HAP-1 (cell line): ENCODE data around the gene PCSK6.
A peak's percentile ranks its signal among the peaks of the same experiment; 100 is the strongest.
"Not testable (repeated sequence)": the region's sequence is repeated elsewhere in the genome, so short reads cannot be mapped to it uniquely, and the experiment has no call there.

Source experiments
- DNase-seq, 2 experiments: peaks; one replicate each; pipeline ENCODE4 v3.0.0-alpha.2; 2016 to 2020; ENCODE audit warnings: low spot score in 2 of 2
- H3K27me3 ChIP-seq: fragments of 250-450 bp; sonication (Bioruptor Pico); 2 replicates; pipeline ENCODE4 v1.5.1; 2020; ENCODE audit warnings: low read depth, mild to moderate bottlenecking, moderate library complexity
- H3K36me3 ChIP-seq: fragments of 250-450 bp; sonication (Bioruptor Pico); replicated peaks from 2 replicates; pipeline ENCODE4 v1.5.1; 2020; ENCODE audit warnings: mild to moderate bottlenecking
- H3K4me1 ChIP-seq: fragments of 250-450 bp; sonication (Bioruptor Pico); 2 replicates; pipeline ENCODE4 v1.5.1; 2020; ENCODE audit warnings: mild to moderate bottlenecking
- H3K4me3 ChIP-seq: fragments of 250-450 bp; sonication (Bioruptor Pico); 2 replicates; pipeline ENCODE4 v1.5.1; 2020; ENCODE audit warnings: mild to moderate bottlenecking, moderate library complexity
- H3K9me3 ChIP-seq: fragments of 250-450 bp; sonication (Bioruptor Pico); 2 replicates; pipeline ENCODE4 v1.5.1; 2020; ENCODE audit warnings: mild to moderate bottlenecking, moderate library complexity
- in situ Hi-C: fragments of 300-500 bp; cut with MboI; formaldehyde crosslinking; loops from 3 replicates; pipeline ENCODE4 v1.14.3; 2020; ENCODE audit warnings: low sequenced_read_pairs, inconsistent platforms, mixed read lengths

The PCSK6 gene

DNA sequence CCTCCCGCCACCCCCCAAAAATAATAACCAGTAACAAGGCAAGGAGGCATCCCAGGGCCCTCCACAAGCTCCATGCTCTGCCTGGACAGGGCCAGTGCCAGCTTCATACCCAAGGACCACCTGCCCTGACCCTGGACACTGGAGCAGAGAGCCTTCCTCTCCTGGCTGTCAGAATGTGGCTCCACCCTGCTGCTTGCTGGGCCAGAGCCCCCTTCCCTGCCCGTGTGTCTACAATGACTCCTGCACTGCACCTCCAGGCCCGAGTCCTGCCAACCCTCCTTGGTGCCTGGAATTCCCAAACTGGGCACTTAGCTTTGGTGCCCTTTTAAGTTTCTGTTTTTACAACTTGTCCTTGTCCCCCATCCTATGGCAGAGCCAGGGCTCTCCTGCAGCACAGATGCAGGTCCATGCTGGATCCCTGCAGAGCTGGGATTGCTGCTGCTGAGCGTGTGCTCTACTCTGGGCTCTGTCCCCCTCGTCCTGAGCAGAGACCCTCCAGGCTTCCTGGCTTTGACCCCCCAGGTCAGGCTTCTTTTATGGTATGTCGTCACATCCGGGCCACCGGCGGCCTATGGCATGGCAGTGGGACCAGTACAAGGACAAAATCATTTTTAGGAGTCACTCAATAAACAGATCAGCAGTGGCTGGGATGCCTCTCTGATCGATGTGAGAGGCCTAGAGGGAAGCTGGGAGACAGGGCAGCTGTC is 183.0 kb downstream of the PCSK6 start:
- no peak overlapping the region for H3K4me3 ChIP-seq
- no peaks in the 10 kb centered on the region for H3K4me1 ChIP-seq
- no peaks in the 10 kb centered on the region for H3K36me3 ChIP-seq
- in situ Hi-C loops: no loop called here
- no peaks in the 10 kb centered on the region for H3K27me3 ChIP-seq
- DNase-seq: no peak
- no peaks in the 10 kb centered on the region for H3K9me3 ChIP-seq

- DNase-seq: no peak
- Histone ChIP-seq H3K4me3 (no peak overlapping the region), H3K36me3 (no peaks in the 10 kb centered on the region), H3K9me3 (no peaks in the 10 kb centered on the region), H3K27me3 (no peaks in the 10 kb centered on the region), H3K4me1 (no peaks in the 10 kb centered on the region)
- in situ Hi-C loops: no loop called here
Observed at GRCh38 chr15:101305820-101306255, 183.7 kb downstream of the PCSK6 start.

DNA sequence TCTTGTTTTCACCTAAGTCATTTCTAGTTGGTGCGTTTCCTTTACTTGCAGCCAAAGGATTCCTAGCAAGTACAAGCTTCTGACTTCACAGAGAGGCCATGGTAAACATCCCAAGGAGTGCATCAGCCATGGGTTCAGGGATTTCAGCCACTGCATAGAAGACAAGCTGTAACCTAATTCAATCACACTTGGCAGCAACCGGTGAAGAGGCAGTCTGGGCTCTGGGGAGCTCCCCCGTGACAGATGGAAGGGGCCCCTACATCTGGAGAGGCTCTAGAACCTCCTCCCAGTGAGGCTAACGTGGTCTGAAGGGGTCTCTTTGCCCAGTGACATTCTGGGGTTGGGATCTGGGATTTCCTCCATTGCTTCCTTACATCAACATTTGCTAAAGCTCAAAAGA is 186.1 kb downstream of the PCSK6 start:
- no peak overlapping the region for H3K4me3 ChIP-seq
- no peaks in the 10 kb centered on the region for H3K27me3 ChIP-seq
- no peaks in the 10 kb centered on the region for H3K9me3 ChIP-seq
- no peak for DNase-seq
- no peaks in the 10 kb centered on the region for H3K36me3 ChIP-seq
- H3K4me1 ChIP-seq: no peaks in the 10 kb centered on the region
- in situ Hi-C loops: no loop called here

GRCh38 chr15:101296418-101297405 is 192.8 kb downstream of the PCSK6 start:
- no peaks in the 10 kb centered on the region for H3K27me3 ChIP-seq
- DNase-seq: no peak

GRCh38 chr15:101295607-101296161 is 193.8 kb downstream of the PCSK6 start:
- in situ Hi-C loops: loop anchor here (5.0 kb wide), 1 partner anchor 347 kb away; no protein-coding TSS in a partner anchor
- Histone ChIP-seq H3K4me3 (peak overlapping the region; percentile 76), H3K27me3 (no peaks in the 10 kb centered on the region), H3K9me3 (no peaks in the 10 kb centered on the region), H3K4me1 (peaks cover 17% of the 10 kb centered on the region), H3K36me3 (peaks cover 17% of the 10 kb centered on the region)
- DNase-seq: no peak

More at GRCh38 chr15:101296418-101297405, 192.8 kb downstream of the PCSK6 start:
- Histone ChIP-seq H3K4me1 (peaks cover 17% of the 10 kb centered on the region), H3K4me3 (peak overlapping the region; percentile 76), H3K9me3 (no peaks in the 10 kb centered on the region), H3K36me3 (peaks cover 9% of the 10 kb centered on the region)
- in situ Hi-C loops: loop anchor here (5.0 kb wide), 1 partner anchor 346 kb away; no protein-coding TSS in a partner anchor

- in situ Hi-C loops: loop anchor here (5.0 kb wide), 1 partner anchor 347 kb away; no protein-coding TSS in a partner anchor
- no peaks in the 10 kb centered on the region for H3K9me3 ChIP-seq
Observed at GRCh38 chr15:101294731-101295606, 194.5 kb downstream of the PCSK6 start, which contains the start of gene SNRPA1. TSS of gene SNRPA1 (minus strand) at chr15:101295248. CDS start at chr15:101295178, 70 bp downstream.

GRCh38 chr15:101293122-101293521 is 196.4 kb downstream of the PCSK6 start:
- Histone ChIP-seq H3K4me3 (peak overlapping the region; percentile 76), H3K27me3 (no peaks in the 10 kb centered on the region), H3K9me3 (no peaks in the 10 kb centered on the region), H3K4me1 (peaks cover 17% of the 10 kb centered on the region), H3K36me3 (peaks cover 38% of the 10 kb centered on the region)
- in situ Hi-C loops: no loop called here
- no peak for DNase-seq

More at GRCh38 chr15:101294731-101295606, 194.5 kb downstream of the PCSK6 start, which contains the start of gene SNRPA1:
- Histone ChIP-seq H3K36me3 (peaks cover 21% of the 10 kb centered on the region), H3K4me3 (peak within 1 kb of the TSS; percentile 76), H3K27me3 (no peaks in the 10 kb centered on the region), H3K4me1 (peaks cover 17% of the 10 kb centered on the region)
- peak; percentile 93 to 97 for DNase-seq

DNA sequence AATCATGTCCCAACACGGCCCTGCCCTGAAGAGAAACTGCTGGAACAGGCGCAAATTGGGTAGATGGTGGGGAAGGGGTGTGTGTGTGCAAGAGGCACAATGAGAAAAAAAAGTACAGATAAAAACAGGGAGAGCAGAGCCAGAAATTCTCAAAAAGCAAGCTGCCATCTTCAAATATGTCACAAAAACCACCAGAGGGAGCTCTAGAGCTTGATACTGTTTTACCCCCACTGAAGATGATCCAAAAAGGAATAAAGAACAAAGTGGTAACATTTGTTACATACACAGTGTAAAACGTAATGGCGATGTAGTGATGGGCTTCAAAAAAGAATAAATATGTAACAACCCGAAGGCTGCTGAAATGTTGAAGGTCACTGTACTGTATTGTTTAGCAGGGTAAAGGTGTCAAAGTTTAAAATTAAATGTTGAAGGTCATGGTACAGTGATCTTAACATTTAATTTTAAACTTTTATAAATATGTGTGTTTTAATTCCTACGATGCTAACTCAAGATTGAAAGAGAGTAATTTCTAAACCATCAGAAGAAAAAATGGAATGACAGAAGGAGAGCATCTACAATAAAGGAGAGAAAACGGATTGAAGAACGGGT is 200.5 kb downstream of the PCSK6 start:
- peak in 1 of 2 experiments; percentile 38 for DNase-seq
- Histone ChIP-seq H3K4me1 (peaks cover 9% of the 10 kb centered on the region), H3K9me3 (no peaks in the 10 kb centered on the region), H3K27me3 (no peaks in the 10 kb centered on the region), H3K4me3 (no peak overlapping the region), H3K36me3 (peaks cover 79% of the 10 kb centered on the region)
- in situ Hi-C loops: no loop called here

- H3K4me3 ChIP-seq, in situ Hi-C loops, H3K4me1 ChIP-seq, H3K27me3 ChIP-seq, DNase-seq, H3K9me3 ChIP-seq: not testable (repeated sequence)
- peaks cover 92% of the 10 kb centered on the region for H3K36me3 ChIP-seq
Observed at GRCh38 chr15:101287342-101287741, 202.2 kb downstream of the PCSK6 start.

DNA sequence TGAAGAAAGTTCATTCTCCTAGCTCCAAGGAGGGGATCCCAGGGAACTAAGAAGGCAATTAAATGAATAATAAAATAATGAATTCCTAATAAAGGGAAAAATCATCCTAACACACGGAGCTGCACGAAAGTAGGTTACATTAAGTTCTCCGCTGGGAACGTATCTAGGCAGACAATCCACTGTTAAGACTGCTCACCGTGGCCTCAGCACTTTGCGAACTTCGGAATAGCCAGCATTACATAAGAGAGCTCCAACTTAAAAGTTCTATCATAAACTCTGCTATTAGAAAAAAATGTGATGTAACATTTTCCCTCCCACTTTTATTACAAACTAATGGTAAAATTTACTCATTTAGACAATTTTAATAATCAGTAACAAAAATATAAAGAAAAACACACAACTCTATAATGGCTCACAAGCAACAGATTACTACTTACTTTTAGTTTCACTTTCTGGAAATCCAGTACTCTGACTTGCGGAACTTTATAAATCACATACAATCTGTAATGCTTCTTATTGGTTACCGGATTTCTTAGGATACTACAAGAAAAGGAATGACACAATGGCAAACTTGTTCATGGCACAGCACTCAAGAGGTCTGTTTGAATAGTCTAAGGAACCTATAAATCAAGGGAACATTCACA is 202.9 kb downstream of the PCSK6 start:
- in situ Hi-C loops: no loop called here
- H3K4me1 ChIP-seq: no peaks in the 10 kb centered on the region
- H3K4me3 ChIP-seq: no peak overlapping the region
- DNase-seq: no peak
- no peaks in the 10 kb centered on the region for H3K9me3 ChIP-seq
- peaks cover 92% of the 10 kb centered on the region for H3K36me3 ChIP-seq
- no peaks in the 10 kb centered on the region for H3K27me3 ChIP-seq

- H3K36me3 ChIP-seq: peaks cover 88% of the 10 kb centered on the region
- in situ Hi-C loops: no loop called here
- no peak overlapping the region for H3K4me3 ChIP-seq
- H3K4me1 ChIP-seq: no peaks in the 10 kb centered on the region
- no peaks in the 10 kb centered on the region for H3K9me3 ChIP-seq
- H3K27me3 ChIP-seq: no peaks in the 10 kb centered on the region
- no peak for DNase-seq
Observed at GRCh38 chr15:101283931-101284330, 205.6 kb downstream of the PCSK6 start.

GRCh38 chr15:101280007-101280406 is 209.5 kb downstream of the PCSK6 start:
- peaks cover 54% of the 10 kb centered on the region for H3K36me3 ChIP-seq

More at GRCh38 chr15:101280007-101280406, 209.5 kb downstream of the PCSK6 start:
- Histone ChIP-seq H3K4me1 (no peaks in the 10 kb centered on the region), H3K27me3 (no peaks in the 10 kb centered on the region), H3K9me3 (no peaks in the 10 kb centered on the region), H3K4me3 (no peak overlapping the region)
- in situ Hi-C loops: no loop called here
- no peak for DNase-seq
